ENCODE measurements around the gene CDKAL1. TPM values are rescaled to one million over a fixed set of nuclear protein-coding genes. Genes with fewer than 3 reads are reported as not detected.
"Not testable (repeated sequence)": the region's sequence is repeated elsewhere in the genome, so short reads cannot be mapped to it uniquely, and the experiment has no call there.

Gene CDKAL1
- total RNA-seq, 3 donors from 2014 or later, result 13.0 to 27.2 (median 18.0) TPM

- intact Hi-C loops (cut with DNase I; ENCODE audit: low total_unique reads); H3K27ac ChIP-seq; DNase-seq (ENCODE audit: low spot score in 2 of 2); H3K36me3 ChIP-seq; H3K4me1 ChIP-seq; H3K9me3 ChIP-seq; H3K27me3 ChIP-seq: not testable (repeated sequence)
- peak; percentile 47 to 59 (median 56) for TF ChIP-seq CTCF (IDR thresholded peaks at IDR 0.05)
- H3K4me3 ChIP-seq, result peak overlapping the region in 2 of 3 donors; percentile 13 to 45
Observed at GRCh38 chr6:20529086-20529448, 5.2 kb upstream of the CDKAL1 start.

DNA sequence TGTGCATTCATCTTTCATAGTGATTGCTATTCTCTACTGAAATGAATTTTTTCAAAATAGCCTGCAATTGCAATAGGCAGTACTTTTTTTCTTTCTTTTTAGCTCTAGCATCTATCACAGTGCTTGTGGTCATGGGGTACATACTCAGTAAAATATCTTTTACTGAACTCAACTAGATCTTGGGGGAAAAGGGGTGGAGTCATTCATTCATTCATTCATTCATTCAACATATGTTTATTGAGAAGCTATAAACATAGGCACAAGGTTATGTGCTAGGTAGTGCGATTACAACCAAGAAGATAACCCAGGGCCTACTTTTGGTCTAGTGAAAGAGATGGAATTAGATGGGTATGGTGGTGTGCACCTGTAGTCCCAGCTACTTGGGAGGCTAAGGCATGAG lies 1.4 kb upstream of the CDKAL1 start:
- H3K27ac ChIP-seq, result no peak overlapping the region
- H3K4me3 ChIP-seq, result no peak overlapping the region
- no peak for DNase-seq (ENCODE audit: low spot score in 2 of 2)
- H3K4me1 ChIP-seq, result no peaks in the 10 kb centered on the region
- intact Hi-C loops (cut with DNase I; ENCODE audit: low total_unique reads), result no loop called here
- H3K27me3 ChIP-seq, result no peaks in the 10 kb centered on the region
- no peaks in the 10 kb centered on the region for H3K36me3 ChIP-seq
- TF ChIP-seq POLR2AphosphoS5 (IDR thresholded peaks at IDR 0.05) (no peak), POLR2A (IDR thresholded peaks at IDR 0.05) (no peak), CTCF (IDR thresholded peaks at IDR 0.05) (no peak)
- H3K9me3 ChIP-seq, result no peaks in the 10 kb centered on the region

- DNase-seq (ENCODE audit: low spot score in 2 of 2), result no peak
- H3K36me3 ChIP-seq, result no peaks in the 10 kb centered on the region
- H3K27me3 ChIP-seq, result no peaks in the 10 kb centered on the region
- H3K4me1 ChIP-seq, result no peaks in the 10 kb centered on the region
- peak overlapping the region; percentile 70 to 93 (median 77) for H3K4me3 ChIP-seq
- TF ChIP-seq POLR2AphosphoS5 (IDR thresholded peaks at IDR 0.05) (no peak), POLR2A (IDR thresholded peaks at IDR 0.05) (no peak), CTCF (IDR thresholded peaks at IDR 0.05) (no peak)
- peak overlapping the region; percentile 87 to 95 for H3K27ac ChIP-seq
- intact Hi-C loops (cut with DNase I; ENCODE audit: low total_unique reads), result no loop called here
- no peaks in the 10 kb centered on the region for H3K9me3 ChIP-seq
Observed at GRCh38 chr6:20533746-20534294, 437 bp upstream of the CDKAL1 start.

DNA sequence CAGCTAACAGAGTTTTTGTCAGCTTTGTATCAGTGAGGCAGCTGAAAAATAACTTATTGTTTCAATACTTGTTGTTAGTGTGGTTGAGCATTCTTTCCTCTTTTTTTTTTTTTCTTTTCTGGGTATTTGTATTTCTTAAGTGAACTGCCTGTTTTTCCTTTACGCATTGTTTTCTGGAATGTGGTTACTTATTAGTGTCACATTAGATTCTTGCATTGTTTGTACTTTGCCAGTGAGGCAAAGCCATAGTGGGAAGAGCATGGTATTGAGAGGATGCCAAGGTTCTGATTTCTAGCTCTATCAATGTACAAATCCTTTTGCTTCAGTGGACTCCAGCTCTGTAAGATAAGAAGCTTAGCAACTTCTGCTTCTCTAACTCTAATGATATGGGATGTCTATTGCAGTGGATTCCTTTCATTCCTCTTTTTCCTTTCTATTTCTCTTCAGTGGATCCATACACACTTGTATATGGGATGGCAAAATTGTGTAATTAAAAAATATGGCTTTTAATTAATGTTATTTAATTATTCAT lies 3.9 kb downstream of the CDKAL1 start:
- peaks cover 0 to 3% of the 10 kb centered on the region in 2 donors for H3K4me1 ChIP-seq
- TF ChIP-seq POLR2AphosphoS5 (IDR thresholded peaks at IDR 0.05) (no peak), CTCF (IDR thresholded peaks at IDR 0.05) (no peak), POLR2A (IDR thresholded peaks at IDR 0.05) (no peak)

GRCh38 chr6:20538907-20539306 lies 4.7 kb downstream of the CDKAL1 start:
- no peak overlapping the region for H3K4me3 ChIP-seq
- peaks cover 0 to 4% of the 10 kb centered on the region in 2 donors for H3K4me1 ChIP-seq
- H3K9me3 ChIP-seq, result no peaks in the 10 kb centered on the region
- no peak for TF ChIP-seq CTCF (IDR thresholded peaks at IDR 0.05)
- no peak for TF ChIP-seq POLR2AphosphoS5 (IDR thresholded peaks at IDR 0.05)
- no peak for TF ChIP-seq POLR2A (IDR thresholded peaks at IDR 0.05)
- H3K36me3 ChIP-seq, result no peaks in the 10 kb centered on the region
- no peaks in the 10 kb centered on the region for H3K27me3 ChIP-seq
- intact Hi-C loops (cut with DNase I; ENCODE audit: low total_unique reads), result no loop called here
- no peak overlapping the region for H3K27ac ChIP-seq
- no peak for DNase-seq (ENCODE audit: low spot score in 2 of 2)

More for the DNA sequence above, 3.9 kb downstream of the CDKAL1 start:
- Histone ChIP-seq H3K27ac (no peak overlapping the region), H3K36me3 (no peaks in the 10 kb centered on the region), H3K9me3 (no peaks in the 10 kb centered on the region), H3K27me3 (no peaks in the 10 kb centered on the region), H3K4me3 (no peak overlapping the region)
- intact Hi-C loops (cut with DNase I; ENCODE audit: low total_unique reads), result no loop called here
- no peak for DNase-seq (ENCODE audit: low spot score in 2 of 2)
